Activated CD8-positive, alpha-beta memory T cell treated with anti-CD3 and anti-CD28 coated beads for 36 hours (primary cell): ENCODE results near the gene CDH4. TPM values are rescaled to one million over a fixed set of nuclear protein-coding genes. Genes with fewer than 3 reads are reported as not detected.
"Not testable (repeated sequence)": the region's sequence is repeated elsewhere in the genome, so short reads cannot be mapped to it uniquely, and the experiment has no call there.

Source experiments
- CTCF ChIA-PET: fragments of 350-600 bp; sonication (Branson Sonifier 250); formaldehyde crosslinking; loops from one replicate; lab custom pipeline; 2021; ENCODE audit warnings: antibody characterized with exemption; lab: Charles Lee
- POLR2A ChIA-PET: fragments of 350-600 bp; sonication (Branson Sonifier 250); formaldehyde crosslinking; loops from one replicate; lab custom pipeline; 2021; ENCODE audit warnings: antibody characterized with exemption; lab: Charles Lee
- total RNA-seq, 2 experiments: library from RNA; stranded (reverse); gene quantifications; one replicate each; pipeline ENCODE4 v1.2.3, GENCODE V29; 2021

CDH4 gene
- total RNA-seq, 2 experiments from 2014 or later, result not detected

DNA sequence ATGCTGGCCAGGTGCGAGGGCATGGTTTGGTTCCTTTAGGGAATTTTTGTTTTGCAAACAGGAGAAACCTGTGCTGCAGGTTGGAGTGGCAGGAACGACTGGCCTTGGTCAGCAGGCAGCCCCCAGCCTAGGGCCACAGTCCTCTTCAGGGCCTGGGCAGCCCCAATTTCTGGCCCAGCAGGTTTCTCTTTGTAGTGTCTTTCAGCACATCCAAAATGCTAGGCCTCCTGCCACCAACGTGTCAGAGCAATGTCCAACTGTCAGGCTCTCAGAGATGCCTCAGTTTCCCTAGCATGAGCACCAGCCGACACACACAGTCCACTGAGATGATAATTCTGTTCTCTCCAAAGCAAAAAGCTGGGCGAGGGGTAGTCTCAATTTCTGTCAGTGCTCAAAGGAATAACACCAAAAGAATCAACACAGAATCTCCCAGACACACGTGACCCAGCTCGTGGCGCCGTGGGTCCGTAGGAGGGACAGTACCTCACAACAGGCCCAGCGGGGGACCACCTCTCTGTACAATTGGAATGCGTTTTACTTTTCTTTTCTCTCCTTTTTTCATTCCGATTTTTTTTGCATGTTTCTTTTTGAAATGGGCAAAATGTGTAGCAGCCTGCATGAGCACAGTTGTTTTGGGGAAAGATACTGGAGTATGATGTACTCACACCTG lies 687.8 kb downstream of the CDH4 start:
- POLR2A ChIA-PET, result no interaction called here
- CTCF ChIA-PET, result no interaction called here

DNA sequence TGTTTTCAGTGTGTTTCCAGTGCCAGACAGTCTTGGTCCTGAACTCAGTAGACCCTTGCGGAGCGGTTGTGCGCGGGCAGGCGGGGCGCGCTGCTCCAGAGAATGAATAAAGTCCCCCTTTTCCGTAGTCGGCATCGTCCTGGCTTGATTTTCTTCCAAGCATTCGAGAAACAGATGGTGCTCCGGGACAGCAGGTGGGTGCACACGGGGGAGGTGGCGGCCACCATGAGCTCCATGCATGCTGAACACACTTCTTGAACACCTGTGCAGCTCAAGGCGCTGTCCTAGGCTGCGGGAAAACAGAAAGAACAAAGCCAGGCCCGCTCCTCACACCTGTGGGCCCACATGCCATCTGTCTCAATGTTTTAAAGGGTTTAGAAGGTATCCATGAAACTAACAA lies 688.4 kb downstream of the CDH4 start:
- ChIA-PET CTCF (no interaction called here), POLR2A (no interaction called here)

GRCh38 chr20:61940976-61941720 lies 689.1 kb downstream of the CDH4 start:
- ChIA-PET POLR2A (no interaction called here), CTCF (no interaction called here)

GRCh38 chr20:61941721-61942405 lies 689.8 kb downstream of the CDH4 start:
- ChIA-PET CTCF (no interaction called here), POLR2A (no interaction called here)

DNA sequence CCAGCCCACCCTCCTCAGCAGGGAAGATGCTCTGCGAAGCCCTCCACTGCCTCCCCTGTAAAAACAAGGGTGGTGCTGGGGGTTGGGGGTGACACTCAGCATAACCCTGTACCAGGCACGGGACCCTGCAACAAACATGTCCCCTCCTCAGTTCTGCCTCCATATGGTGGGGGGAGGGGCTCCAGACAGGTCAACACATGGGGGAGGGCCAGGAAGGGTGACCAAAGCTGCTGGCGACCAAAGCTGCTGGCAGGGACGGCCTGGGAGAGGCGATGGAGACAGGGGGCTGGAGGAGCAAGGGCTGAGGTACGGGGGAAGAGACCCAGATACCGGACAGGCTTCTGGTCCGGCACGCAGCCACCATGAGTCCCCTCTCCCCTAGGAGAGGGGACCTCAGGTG lies 690.5 kb downstream of the CDH4 start:
- POLR2A ChIA-PET, result no interaction called here
- CTCF ChIA-PET, result no interaction called here

- CTCF ChIA-PET, POLR2A ChIA-PET: not testable (repeated sequence)
Observed at GRCh38 chr20:61944967-61945366, 692.9 kb downstream of the CDH4 start.

DNA sequence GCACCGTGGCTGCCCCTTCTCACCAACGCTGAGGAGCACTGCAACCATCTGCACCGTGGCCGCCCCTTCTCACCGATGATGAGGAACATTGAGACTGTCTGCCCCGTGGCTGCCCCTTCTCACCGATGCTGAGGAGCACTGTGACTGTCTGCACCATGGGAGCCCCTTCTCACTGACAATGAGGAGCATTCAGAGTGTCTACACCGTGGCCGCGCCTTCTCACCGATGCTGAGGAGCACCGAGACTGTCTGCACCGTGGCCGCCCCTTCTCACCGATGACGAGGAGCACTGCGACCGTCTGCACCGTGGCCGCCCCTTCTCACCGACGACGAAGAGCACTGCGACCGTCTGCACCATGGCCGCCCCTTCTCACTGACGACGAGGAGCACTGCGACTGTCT lies 693.4 kb downstream of the CDH4 start:
- POLR2A ChIA-PET, CTCF ChIA-PET: not testable (repeated sequence)

- POLR2A ChIA-PET, CTCF ChIA-PET: not testable (repeated sequence)
Observed at GRCh38 chr20:61948056-61948455, 696.0 kb downstream of the CDH4 start.

- ChIA-PET POLR2A (no interaction called here), CTCF (no interaction called here)
Observed at GRCh38 chr20:61948586-61949362, 696.7 kb downstream of the CDH4 start.

GRCh38 chr20:61949363-61949713 lies 697.3 kb downstream of the CDH4 start:
- ChIA-PET CTCF (no interaction called here), POLR2A (no interaction called here)

DNA sequence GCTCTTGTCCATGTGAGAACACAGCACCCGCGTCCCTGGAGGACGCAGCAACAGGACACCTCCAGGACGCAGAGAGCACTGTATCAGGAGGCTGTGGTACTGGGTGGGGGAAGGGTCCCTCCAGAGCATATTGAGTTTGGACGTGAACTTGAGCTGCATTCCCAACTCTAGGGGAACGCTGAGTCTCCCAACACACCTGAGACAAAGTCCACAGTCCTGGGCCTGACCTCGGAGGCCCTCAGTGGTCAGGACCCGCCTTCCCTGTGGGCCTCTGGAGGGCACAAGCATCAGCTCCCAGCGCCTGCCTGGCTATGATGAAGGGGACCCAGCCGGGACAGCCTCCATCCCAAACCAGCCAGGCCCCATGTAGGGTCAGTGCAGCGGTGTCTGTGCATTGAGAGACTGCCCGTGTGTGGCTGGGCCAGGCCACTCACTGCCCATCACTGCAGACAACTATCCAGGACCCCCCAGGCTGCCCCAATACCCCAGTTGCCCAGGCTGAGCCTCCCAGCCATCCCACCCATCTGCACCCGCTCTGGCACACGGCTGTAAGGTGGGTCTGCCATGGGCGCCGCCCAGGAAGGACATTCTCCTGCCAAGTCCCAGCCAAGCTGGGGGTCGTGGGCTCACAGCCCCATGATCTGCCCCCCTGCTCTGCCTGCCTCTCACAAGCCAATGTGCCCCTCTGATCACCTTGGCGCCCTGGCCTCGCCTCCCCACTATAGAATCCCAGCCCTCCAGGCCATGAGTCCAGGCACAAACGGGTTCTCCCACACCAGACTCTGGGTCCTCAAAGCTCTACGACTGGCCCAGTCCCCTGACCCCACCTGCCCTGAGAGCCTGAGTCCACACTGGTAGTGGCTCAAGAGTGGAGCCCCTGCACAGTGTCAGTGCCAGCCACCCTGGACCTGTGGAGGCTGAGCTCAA lies 697.9 kb downstream of the CDH4 start:
- CTCF ChIA-PET, result no interaction called here
- POLR2A ChIA-PET, result no interaction called here

DNA sequence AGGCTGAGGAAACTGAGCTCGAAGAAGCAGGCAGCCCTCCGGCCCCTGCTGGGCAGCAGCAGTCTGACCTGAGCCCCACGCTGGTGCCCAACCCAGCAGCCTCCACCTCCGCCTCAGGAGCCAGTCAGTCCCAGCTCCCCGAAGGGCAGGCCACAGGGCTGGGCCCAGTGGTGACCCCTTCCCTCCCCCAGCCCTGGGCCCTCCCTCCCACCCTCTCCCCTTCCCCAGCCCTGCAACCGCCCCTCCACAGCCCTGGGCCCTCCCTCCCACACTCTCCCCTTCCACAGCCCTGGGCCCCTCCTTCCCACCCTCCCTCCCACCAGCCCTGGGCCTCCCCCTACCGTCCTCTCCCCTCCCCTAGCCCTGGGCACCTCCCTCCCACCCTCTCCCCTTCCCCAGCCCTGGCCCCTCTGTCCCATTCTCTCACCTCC lies 698.6 kb downstream of the CDH4 start:
- POLR2A ChIA-PET, result no interaction called here
- CTCF ChIA-PET, result no interaction called here

GRCh38 chr20:61951695-61952533 lies 699.9 kb downstream of the CDH4 start:
- CTCF ChIA-PET, result no interaction called here
- POLR2A ChIA-PET, result no interaction called here

GRCh38 chr20:61953037-61954021 lies 701.3 kb downstream of the CDH4 start:
- CTCF ChIA-PET, result no interaction called here

GRCh38 chr20:61954276-61955021 lies 702.4 kb downstream of the CDH4 start:
- POLR2A ChIA-PET, result no interaction called here
- CTCF ChIA-PET, result no interaction called here

More at GRCh38 chr20:61953037-61954021, 701.3 kb downstream of the CDH4 start:
- POLR2A ChIA-PET, result no interaction called here

GRCh38 chr20:61955668-61956395 lies 703.8 kb downstream of the CDH4 start:
- ChIA-PET CTCF (no interaction called here), POLR2A (no interaction called here)
